ENCODE data around the gene TRIP12.
"Not testable (repeated sequence)": the region's sequence is repeated elsewhere in the genome, so short reads cannot be mapped to it uniquely, and the experiment has no call there.

The TRIP12 gene

DNA sequence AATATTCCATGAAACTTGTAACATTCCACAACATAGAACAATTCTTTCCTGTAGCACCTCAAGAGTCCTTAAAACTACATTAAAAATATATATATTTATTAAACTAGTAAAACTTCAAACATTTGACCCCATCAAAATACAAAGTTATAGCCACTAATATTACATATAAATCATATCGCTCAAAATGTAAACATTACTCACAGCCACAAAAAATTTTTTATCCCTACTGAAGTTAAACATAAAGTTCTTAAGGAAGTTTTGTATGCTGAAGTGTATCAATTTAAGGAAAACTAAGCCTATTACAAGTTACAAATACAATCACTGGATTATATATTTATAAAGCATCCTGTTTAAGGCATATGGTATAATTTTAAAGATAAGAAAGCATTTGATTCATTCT, 127.2 kb downstream of the TRIP12 start:
- Histone ChIP-seq H4K20me1 (ENCODE audit: control insufficient read depth, insufficient read depth, low read depth, low read length) (no peaks in the 10 kb centered on the region), H3F3A (ENCODE audit: control insufficient read depth, insufficient read depth) (no peaks in the 10 kb centered on the region), H3K27ac (ENCODE audit: low read depth, low read length) (no peak overlapping the region), H3K36me3 (ENCODE audit: control insufficient read depth, low read length) (peaks cover 88% of the 10 kb centered on the region), H3K4me3 (ENCODE audit: low read length) (no peak overlapping the region), H3K4me1 (ENCODE audit: control insufficient read depth, low read length) (no peaks in the 10 kb centered on the region), H3K4me2 (ENCODE audit: low read length) (no peak overlapping the region), H3K9me2 (replicated peaks; ENCODE audit: control insufficient read depth, low read length) (no peaks in the 10 kb centered on the region), H3K79me2 (ENCODE audit: control insufficient read depth, low read length) (no peaks in the 10 kb centered on the region), H3K27me3 (ENCODE audit: control insufficient read depth, low read length) (no peaks in the 10 kb centered on the region), H3K9me3 (ENCODE audit: control insufficient read depth, insufficient read depth, low read length) (no peaks in the 10 kb centered on the region)
- TF ChIP-seq, protein P1, sequence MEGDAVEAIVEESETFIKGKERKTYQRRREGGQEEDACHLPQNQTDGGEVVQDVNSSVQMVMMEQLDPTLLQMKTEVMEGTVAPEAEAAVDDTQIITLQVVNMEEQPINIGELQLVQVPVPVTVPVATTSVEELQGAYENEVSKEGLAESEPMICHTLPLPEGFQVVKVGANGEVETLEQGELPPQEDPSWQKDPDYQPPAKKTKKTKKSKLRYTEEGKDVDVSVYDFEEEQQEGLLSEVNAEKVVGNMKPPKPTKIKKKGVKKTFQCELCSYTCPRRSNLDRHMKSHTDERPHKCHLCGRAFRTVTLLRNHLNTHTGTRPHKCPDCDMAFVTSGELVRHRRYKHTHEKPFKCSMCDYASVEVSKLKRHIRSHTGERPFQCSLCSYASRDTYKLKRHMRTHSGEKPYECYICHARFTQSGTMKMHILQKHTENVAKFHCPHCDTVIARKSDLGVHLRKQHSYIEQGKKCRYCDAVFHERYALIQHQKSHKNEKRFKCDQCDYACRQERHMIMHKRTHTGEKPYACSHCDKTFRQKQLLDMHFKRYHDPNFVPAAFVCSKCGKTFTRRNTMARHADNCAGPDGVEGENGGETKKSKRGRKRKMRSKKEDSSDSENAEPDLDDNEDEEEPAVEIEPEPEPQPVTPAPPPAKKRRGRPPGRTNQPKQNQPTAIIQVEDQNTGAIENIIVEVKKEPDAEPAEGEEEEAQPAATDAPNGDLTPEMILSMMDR (IDR thresholded peaks at IDR 0.05; ENCODE audit: low read depth, low read length, poor library complexity, severe bottlenecking): no peak
- TF ChIP-seq EZH2phosphoT487 (IDR thresholded peaks at IDR 0.05; ENCODE audit: borderline replicate concordance, low read length): no peak

DNA sequence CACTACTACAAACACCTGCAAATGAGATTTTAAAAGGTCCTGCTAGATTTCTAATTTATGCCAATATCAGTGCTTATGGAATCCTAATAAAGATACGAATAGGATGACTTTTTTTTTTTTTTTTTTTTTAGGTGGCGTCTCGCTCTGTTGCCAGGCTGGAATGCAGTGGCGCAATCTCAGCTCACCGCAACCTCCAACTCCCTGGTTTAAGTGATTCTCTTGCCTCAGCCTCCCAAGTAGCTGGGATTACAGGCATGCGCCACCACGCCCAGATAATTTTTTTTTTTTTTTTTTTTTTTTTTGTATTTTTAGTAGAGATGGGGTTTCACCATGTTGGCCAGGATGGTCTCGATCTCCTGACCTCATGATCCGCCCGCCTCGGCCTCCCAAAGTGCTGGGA, 135.5 kb downstream of the TRIP12 start:
- H3K9me2 ChIP-seq (replicated peaks; ENCODE audit: control insufficient read depth, low read length); H3K4me3 ChIP-seq (ENCODE audit: low read length); H3K79me2 ChIP-seq (ENCODE audit: control insufficient read depth, low read length); H4K20me1 ChIP-seq (ENCODE audit: control insufficient read depth, insufficient read depth, low read depth, low read length); H3F3A ChIP-seq (ENCODE audit: control insufficient read depth, insufficient read depth); H3K9me3 ChIP-seq (ENCODE audit: control insufficient read depth, insufficient read depth, low read length); H3K4me1 ChIP-seq (ENCODE audit: control insufficient read depth, low read length); H3K27ac ChIP-seq (ENCODE audit: low read depth, low read length); H3K27me3 ChIP-seq (ENCODE audit: control insufficient read depth, low read length); H3K4me2 ChIP-seq (ENCODE audit: low read length): not testable (repeated sequence)
- H3K36me3 ChIP-seq (ENCODE audit: control insufficient read depth, low read length): peaks cover 65% of the 10 kb centered on the region

DNA sequence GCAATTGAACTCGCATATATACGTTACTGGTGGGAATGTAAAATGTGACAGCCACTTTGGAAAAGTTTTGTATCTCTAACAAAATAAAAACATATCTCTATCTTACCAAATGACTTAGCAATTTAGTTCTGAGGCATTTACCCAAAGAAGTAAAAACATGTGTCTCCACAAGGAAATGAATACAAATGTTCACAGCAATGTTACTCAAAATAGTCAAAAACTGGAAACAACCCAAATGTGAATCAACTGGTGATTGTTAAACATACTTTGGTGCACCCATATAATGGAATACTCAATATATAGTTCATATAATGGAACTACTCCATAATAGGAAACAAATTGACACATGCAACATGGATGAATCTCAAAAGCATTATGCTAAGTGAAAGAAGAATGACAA, 137.0 kb downstream of the TRIP12 start:
- no peak overlapping the region for H3K4me2 ChIP-seq (ENCODE audit: low read length)
- H3K27ac ChIP-seq (ENCODE audit: low read depth, low read length): no peak overlapping the region
- H3K9me3 ChIP-seq (ENCODE audit: control insufficient read depth, insufficient read depth, low read length): no peaks in the 10 kb centered on the region
- no peaks in the 10 kb centered on the region for H3K27me3 ChIP-seq (ENCODE audit: control insufficient read depth, low read length)
- no peaks in the 10 kb centered on the region for H3K79me2 ChIP-seq (ENCODE audit: control insufficient read depth, low read length)
- no peak overlapping the region for H3K4me3 ChIP-seq (ENCODE audit: low read length)
- H4K20me1 ChIP-seq (ENCODE audit: control insufficient read depth, insufficient read depth, low read depth, low read length): no peaks in the 10 kb centered on the region
- H3K9me2 ChIP-seq (replicated peaks; ENCODE audit: control insufficient read depth, low read length): no peaks in the 10 kb centered on the region
- TF ChIP-seq, protein P1 (IDR thresholded peaks at IDR 0.05; ENCODE audit: low read depth, low read length, poor library complexity, severe bottlenecking): no peak
- TF ChIP-seq EZH2phosphoT487 (IDR thresholded peaks at IDR 0.05; ENCODE audit: borderline replicate concordance, low read length): no peak
- H3K36me3 ChIP-seq (ENCODE audit: control insufficient read depth, low read length): peaks cover 63% of the 10 kb centered on the region
- H3F3A ChIP-seq (ENCODE audit: control insufficient read depth, insufficient read depth): no peaks in the 10 kb centered on the region
- H3K4me1 ChIP-seq (ENCODE audit: control insufficient read depth, low read length): peaks cover 3% of the 10 kb centered on the region; the same call in 1 of the 2 replicates

DNA sequence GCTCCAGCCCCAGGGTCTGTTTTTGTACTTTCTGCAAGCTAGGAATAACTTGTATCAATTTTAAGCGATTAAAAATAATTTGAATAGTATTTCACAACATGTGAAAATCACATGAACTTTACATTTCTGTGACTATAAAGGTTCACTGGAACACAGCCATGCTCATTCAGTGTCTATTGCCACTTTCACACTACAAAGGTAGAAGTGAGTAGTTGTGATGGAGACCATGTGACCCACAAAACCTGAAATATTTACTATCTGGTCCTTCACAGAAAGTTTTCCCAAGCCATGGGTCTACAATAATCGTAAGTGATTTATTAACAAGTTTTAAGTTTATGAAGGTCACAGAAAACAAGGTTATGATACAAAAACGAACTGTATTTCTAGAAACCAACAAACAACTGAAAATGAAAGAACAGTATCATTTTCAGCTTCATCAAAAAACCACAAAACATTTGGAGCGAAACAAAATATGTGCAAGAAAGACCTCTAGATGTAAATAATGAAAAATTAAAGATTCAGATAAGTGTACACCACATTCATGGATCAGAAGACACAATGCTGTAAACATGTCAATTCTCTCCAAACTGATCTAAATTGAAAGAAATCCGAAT, 138.6 kb downstream of the TRIP12 start:
- H3K9me2 ChIP-seq (replicated peaks; ENCODE audit: control insufficient read depth, low read length): no peaks in the 10 kb centered on the region
- H4K20me1 ChIP-seq (ENCODE audit: control insufficient read depth, insufficient read depth, low read depth, low read length): no peaks in the 10 kb centered on the region
- no peak for TF ChIP-seq EZH2phosphoT487 (IDR thresholded peaks at IDR 0.05; ENCODE audit: borderline replicate concordance, low read length)
- TF ChIP-seq, protein P1 (IDR thresholded peaks at IDR 0.05; ENCODE audit: low read depth, low read length, poor library complexity, severe bottlenecking): no peak
- H3K36me3 ChIP-seq (ENCODE audit: control insufficient read depth, low read length): peaks cover 62% of the 10 kb centered on the region
- no peak overlapping the region for H3K4me2 ChIP-seq (ENCODE audit: low read length)
- H3K27me3 ChIP-seq (ENCODE audit: control insufficient read depth, low read length): no peaks in the 10 kb centered on the region
- H3K27ac ChIP-seq (ENCODE audit: low read depth, low read length): no peak overlapping the region
- H3F3A ChIP-seq (ENCODE audit: control insufficient read depth, insufficient read depth): no peaks in the 10 kb centered on the region
- no peaks in the 10 kb centered on the region for H3K9me3 ChIP-seq (ENCODE audit: control insufficient read depth, insufficient read depth, low read length)
- H3K4me1 ChIP-seq (ENCODE audit: control insufficient read depth, low read length): peaks cover 3% of the 10 kb centered on the region; the same call in 1 of the 2 replicates
- H3K79me2 ChIP-seq (ENCODE audit: control insufficient read depth, low read length): no peaks in the 10 kb centered on the region
- H3K4me3 ChIP-seq (ENCODE audit: low read length): no peak overlapping the region
